HCT116 (cell line): ENCODE measurements around the gene CDHR4.

Experiments
- ATF3 ChIP-seq: IDR thresholded peaks from 2 replicates; pipeline ENCODE4 v1.6.1; 2012
- CEBPB ChIP-seq: IDR thresholded peaks from 2 replicates; pipeline ENCODE4 v1.6.1; 2012; ENCODE audit warnings: low read depth
- CTCF ChIP-seq, 3 experiments: fragments of 200-600 bp in 1 of 3; sonication (generic) in 1 of 3; IDR thresholded peaks in 2 of 3; conservative IDR thresholded peaks in 1 of 3; 2 replicates each; pipeline ENCODE4 v1.5.1; 2012 to 2017; ENCODE audit warnings: low read depth in 2 of 3, low read length in 2 of 3, antibody characterized with exemption in 1 of 3, borderline replicate concordance in 1 of 3, control low read depth in 1 of 3, mild to moderate bottlenecking in 1 of 3, mixed read lengths in 1 of 3, mixed run types in 1 of 3, moderate library complexity in 1 of 3; ENCODE audit not compliant: insufficient read depth in 1 of 3
- EZH2 ChIP-seq: fragments of 200-600 bp; sonication (generic); IDR thresholded peaks from 2 replicates; pipeline ENCODE4 v1.6.1; 2017; ENCODE audit warnings: antibody characterized with exemption, mixed run types
- EZH2phosphoT487 ChIP-seq: fragments of 200-600 bp; IDR thresholded peaks from 2 replicates; pipeline ENCODE4 v1.6.1; 2018; ENCODE audit warnings: antibody characterized with exemption, borderline replicate concordance
- FOSL1 ChIP-seq: IDR thresholded peaks from 2 replicates; pipeline ENCODE4 v1.6.1; 2012; ENCODE audit warnings: low read depth
- JUND ChIP-seq: IDR thresholded peaks from 2 replicates; pipeline ENCODE4 v1.6.1; 2012
- POLR2A ChIP-seq: IDR thresholded peaks from 2 replicates; pipeline ENCODE4 v1.7.0; 2011; ENCODE audit warnings: borderline replicate concordance; ENCODE audit not compliant: insufficient read depth, insufficient read length; ENCODE audit errors: extremely low read depth
- SP1 ChIP-seq: IDR thresholded peaks from 2 replicates; pipeline ENCODE4 v1.6.1; 2012; ENCODE audit warnings: low read depth

GRCh38 chr3:49801160-49801559 lies 1.5 kb upstream of the CDHR4 start:
- TF ChIP-seq CTCF (IDR thresholded peaks at IDR 0.05 in 2 of 3, conservative IDR thresholded peaks at IDR 0.05 in 1 of 3; ENCODE audit: borderline replicate concordance in 1 of 3, insufficient read depth in 1 of 3, low read depth in 2 of 3, low read length in 2 of 3) (no peak), EZH2 (no peak), POLR2A (no peak), FOSL1 (no peak), JUND (no peak), SP1 (no peak), EZH2phosphoT487 (no peak), ATF3 (no peak), CEBPB (no peak)
